HCT116 (cell line): ENCODE data around the gene PYCR2. TPM values are rescaled to one million over a fixed set of nuclear protein-coding genes. Genes with fewer than 3 reads are reported as not detected.

Experiments used
- ATAC-seq: fragments of 200-7000 bp; cut with Tn5 transposase; 2 replicates; pipeline ENCODE4 v1.9.1; 2020; ENCODE audit warnings: mild to moderate bottlenecking, moderate library complexity
- BruUV-seq: library from RNA; stranded (reverse); fragments of 400-500 nt; replicated peaks from 2 replicates; lab custom pipeline; 2021; lab: Mats Ljungman, UMichigan
- CTCF ChIA-PET: fragments of 300-600 bp; sonication (Branson Sonifier 250); formaldehyde crosslinking; loops from one replicate; lab custom pipeline; 2021; ENCODE audit warnings: antibody characterized with exemption; lab: Charles Lee
- POLR2A ChIA-PET: fragments of 300-600, 350-600 bp; sonication (Branson Sonifier 250); formaldehyde crosslinking; loops from one replicate; lab custom pipeline; 2021; ENCODE audit warnings: antibody characterized with exemption; lab: Charles Lee
- RAD21 ChIA-PET, 2 experiments: fragments of 300-600 bp; sonication (Branson Sonifier 250); formaldehyde crosslinking; loops; one replicate each; lab custom pipeline; 2023; ENCODE audit warnings: low total read pairs in 2 of 2; ENCODE audit not compliant: uncharacterized antibody in 2 of 2, unreplicated experiment in 2 of 2, low non-redundant PET in 1 of 2; lab: Charles Lee
- DNase-seq: peaks from one replicate; pipeline ENCODE4 v3.0.0-alpha.2; 2010; ENCODE audit warnings: low read depth, low spot score
- H2AFZ ChIP-seq: fragments of 200-600 bp; shearing (Covaris generic), sonication (generic); 2 replicates; pipeline ENCODE4 v1.6.1; 2017; ENCODE audit warnings: low read depth, mixed run types, mixed read lengths, antibody characterized with exemption, low read length; ENCODE audit not compliant: poor library complexity, severe bottlenecking
- H3K27ac ChIP-seq: 2 replicates; pipeline ENCODE4 v1.5.1; 2012; ENCODE audit warnings: low read depth, low read length
- H3K27me3 ChIP-seq: fragments of 200-600 bp; sonication (generic); 2 replicates; pipeline ENCODE4 v1.6.1; 2016; ENCODE audit warnings: mixed run types, low read length, mixed read lengths; ENCODE audit not compliant: insufficient read depth
- H3K36me3 ChIP-seq, 2 experiments: fragments of 200-500 bp in 1 of 2; fragments of 200-600 bp in 1 of 2; sonication (Bioruptor generic) in 1 of 2; sonication (generic) in 1 of 2; 2 replicates each; pipeline versions ENCODE4 v1.5.1 to v1.6.1; 2014 to 2016; ENCODE audit warnings: low read length in 2 of 2, inconsistent platforms in 1 of 2, mixed read lengths in 1 of 2, mixed run types in 1 of 2; ENCODE audit not compliant: insufficient read depth in 2 of 2, control insufficient read depth in 1 of 2
- H3K4me1 ChIP-seq, 2 experiments: fragments of 200-600 bp in 1 of 2; sonication (generic) in 1 of 2; 2 replicates each; pipeline versions ENCODE4 v1.5.1 to v1.6.1; 2012 to 2017; ENCODE audit warnings: low read length in 2 of 2, inconsistent platforms in 1 of 2, mild to moderate bottlenecking in 1 of 2, mixed read lengths in 1 of 2, mixed run types in 1 of 2, moderate library complexity in 1 of 2; ENCODE audit not compliant: insufficient read depth in 2 of 2, control insufficient read depth in 1 of 2
- H3K4me2 ChIP-seq: fragments of 200-600 bp; sonication (generic); 2 replicates; pipeline ENCODE4 v1.6.1; 2017; ENCODE audit warnings: mixed run types, low read length, mixed read lengths
- H3K4me3 ChIP-seq, 2 experiments: fragments of 200-600 bp in 1 of 2; sonication (generic) in 1 of 2; replicated peaks in 1 of 2; 2 replicates each; pipeline ENCODE4 v1.5.1; 2011 to 2016; ENCODE audit warnings: low read length in 2 of 2, control low read depth in 1 of 2, low read depth in 1 of 2, mild to moderate bottlenecking in 1 of 2, mixed read lengths in 1 of 2, mixed run types in 1 of 2
- H3K79me2 ChIP-seq: fragments of 200-600 bp; sonication (generic); 2 replicates; pipeline ENCODE4 v1.6.1; 2017; ENCODE audit warnings: mild to moderate bottlenecking, mixed run types, low read length, moderate library complexity, mixed read lengths; ENCODE audit not compliant: insufficient read depth
- H3K9ac ChIP-seq: fragments of 200-600 bp; sonication (generic); 2 replicates; pipeline ENCODE4 v1.6.1; 2016; ENCODE audit warnings: low read length, mixed read lengths
- H3K9me2 ChIP-seq: fragments of 200-600 bp; sonication (generic), shearing (Covaris generic); 2 replicates; pipeline ENCODE4 v1.6.1; 2017; ENCODE audit warnings: mixed run types, mild to moderate bottlenecking, moderate library complexity; ENCODE audit not compliant: insufficient read depth
- H3K9me3 ChIP-seq, 2 experiments: fragments of 200-500 bp in 1 of 2; fragments of 200-600 bp in 1 of 2; sonication (Bioruptor generic) in 1 of 2; sonication (generic) in 1 of 2; 2 replicates each; pipeline ENCODE4 v1.6.1; 2014 to 2017; ENCODE audit warnings: low read length in 2 of 2, mixed read lengths in 2 of 2, inconsistent platforms in 1 of 2, low read depth in 1 of 2, mild to moderate bottlenecking in 1 of 2, mixed run types in 1 of 2, moderate library complexity in 1 of 2; ENCODE audit not compliant: control insufficient read depth in 1 of 2, insufficient read depth in 1 of 2
- H4K20me1 ChIP-seq: fragments of 200-600 bp; sonication (generic), shearing (Covaris generic); 2 replicates; pipeline ENCODE4 v1.6.1; 2017; ENCODE audit warnings: mixed run types, mild to moderate bottlenecking, moderate library complexity; ENCODE audit not compliant: insufficient read depth
- CEBPB ChIP-seq: IDR thresholded peaks from 2 replicates; pipeline ENCODE4 v1.6.1; 2012; ENCODE audit warnings: low read depth
- ELF1 ChIP-seq: IDR thresholded peaks from 2 replicates; pipeline ENCODE4 v1.6.1; 2012; ENCODE audit warnings: low read depth, borderline replicate concordance
- FOSL1 ChIP-seq: IDR thresholded peaks from 2 replicates; pipeline ENCODE4 v1.6.1; 2012; ENCODE audit warnings: low read depth
- JUND ChIP-seq: IDR thresholded peaks from 2 replicates; pipeline ENCODE4 v1.6.1; 2012
- POLR2A ChIP-seq: IDR thresholded peaks from 2 replicates; pipeline ENCODE4 v1.7.0; 2011; ENCODE audit warnings: borderline replicate concordance; ENCODE audit not compliant: insufficient read depth, insufficient read length; ENCODE audit errors: extremely low read depth
- SIN3A ChIP-seq: IDR thresholded peaks from 2 replicates; pipeline ENCODE4 v1.6.1; 2012; ENCODE audit warnings: low read depth
- SP1 ChIP-seq: IDR thresholded peaks from 2 replicates; pipeline ENCODE4 v1.6.1; 2012; ENCODE audit warnings: low read depth
- SRF ChIP-seq: IDR thresholded peaks from 2 replicates; pipeline ENCODE4 v1.6.1; 2012; ENCODE audit warnings: low read depth
- YY1 ChIP-seq: IDR thresholded peaks from 2 replicates; pipeline ENCODE4 v1.6.1; 2011; ENCODE audit warnings: low read length, low read depth, moderate library complexity, mild to moderate bottlenecking; ENCODE audit not compliant: insufficient replicate concordance; ENCODE audit errors: extremely low read depth
- ZFX ChIP-seq: fragments of 450-650 bp; IDR thresholded peaks from 2 replicates; pipeline ENCODE4 v1.6.1; 2017
- intact Hi-C: fragments of 100-400 bp; cut with micrococcal nuclease; formaldehyde crosslinking; loops from 2 replicates; pipeline ENCODE4 v1.10.0; 2022
- total RNA-seq: library from RNA; stranded (reverse); gene quantifications from one replicate; pipeline ENCODE4 v1.2.1, GENCODE V29; 2021; ENCODE audit not compliant: unreplicated experiment
- TF ChIP-seq, protein P1 (sequence below): IDR thresholded peaks from 2 replicates; pipeline ENCODE4 v1.6.1; 2011; ENCODE audit warnings: mild to moderate bottlenecking, low read length, moderate library complexity; ENCODE audit not compliant: insufficient replicate concordance; ENCODE audit errors: extremely low read depth

PYCR2 gene
- total RNA-seq, 1 experiment from 2014 or later = 107 TPM

DNA sequence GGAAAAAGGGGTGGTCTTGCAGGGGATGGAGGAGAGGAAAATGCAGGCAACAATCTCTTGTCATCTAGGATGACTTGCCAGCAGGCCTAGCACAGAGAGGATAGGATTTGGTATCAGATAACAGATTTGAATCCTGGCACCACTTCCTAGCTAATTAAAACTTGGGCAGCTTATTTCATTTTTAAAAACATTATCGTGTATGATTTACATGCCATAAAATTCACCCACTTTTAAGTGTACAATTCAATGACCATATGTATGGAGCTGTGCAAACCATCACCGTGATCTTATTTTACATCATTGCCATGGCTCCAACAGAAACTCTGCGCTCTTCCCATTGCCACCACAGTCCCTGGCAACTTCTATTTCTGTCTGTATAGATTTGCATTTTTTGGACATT is 6.9 kb downstream of the PYCR2 start:
- H3K9ac ChIP-seq = no peak overlapping the region
- peaks cover 6% of the 10 kb centered on the region; the same call in 1 of the 2 replicates for H3K79me2 ChIP-seq
- intact Hi-C loops = no loop called here
- no peak for TF ChIP-seq YY1
- TF ChIP-seq SRF = no peak
- no peak for TF ChIP-seq CEBPB
- TF ChIP-seq ZFX = no peak
- no peak for TF ChIP-seq FOSL1
- TF ChIP-seq, protein P1, sequence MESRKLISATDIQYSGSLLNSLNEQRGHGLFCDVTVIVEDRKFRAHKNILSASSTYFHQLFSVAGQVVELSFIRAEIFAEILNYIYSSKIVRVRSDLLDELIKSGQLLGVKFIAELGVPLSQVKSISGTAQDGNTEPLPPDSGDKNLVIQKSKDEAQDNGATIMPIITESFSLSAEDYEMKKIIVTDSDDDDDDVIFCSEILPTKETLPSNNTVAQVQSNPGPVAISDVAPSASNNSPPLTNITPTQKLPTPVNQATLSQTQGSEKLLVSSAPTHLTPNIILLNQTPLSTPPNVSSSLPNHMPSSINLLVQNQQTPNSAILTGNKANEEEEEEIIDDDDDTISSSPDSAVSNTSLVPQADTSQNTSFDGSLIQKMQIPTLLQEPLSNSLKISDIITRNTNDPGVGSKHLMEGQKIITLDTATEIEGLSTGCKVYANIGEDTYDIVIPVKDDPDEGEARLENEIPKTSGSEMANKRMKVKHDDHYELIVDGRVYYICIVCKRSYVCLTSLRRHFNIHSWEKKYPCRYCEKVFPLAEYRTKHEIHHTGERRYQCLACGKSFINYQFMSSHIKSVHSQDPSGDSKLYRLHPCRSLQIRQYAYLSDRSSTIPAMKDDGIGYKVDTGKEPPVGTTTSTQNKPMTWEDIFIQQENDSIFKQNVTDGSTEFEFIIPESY = no peak
- TF ChIP-seq SP1 = no peak
- TF ChIP-seq JUND = no peak
- no peak for TF ChIP-seq ELF1
- no peak for TF ChIP-seq POLR2A
- H4K20me1 ChIP-seq = no peaks in the 10 kb centered on the region
- no peak for DNase-seq
- no peaks in the 10 kb centered on the region for H3K4me1 ChIP-seq
- no peak overlapping the region for H3K27ac ChIP-seq
- peaks cover 16 to 25% of the 10 kb centered on the region in 2 experiments for H3K36me3 ChIP-seq
- no peak for ATAC-seq
- H3K27me3 ChIP-seq = no peaks in the 10 kb centered on the region
- no peaks in the 10 kb centered on the region for H3K9me3 ChIP-seq
- RAD21 ChIA-PET = no interaction called here
- no peak overlapping the region for H3K4me3 ChIP-seq
- H3K9me2 ChIP-seq = no peaks in the 10 kb centered on the region
- CTCF ChIA-PET = no interaction called here
- POLR2A ChIA-PET = no interaction called here
- no TSS peak for BruUV-seq
- no peak overlapping the region for H2AFZ ChIP-seq
- H3K4me2 ChIP-seq = no peak overlapping the region

DNA sequence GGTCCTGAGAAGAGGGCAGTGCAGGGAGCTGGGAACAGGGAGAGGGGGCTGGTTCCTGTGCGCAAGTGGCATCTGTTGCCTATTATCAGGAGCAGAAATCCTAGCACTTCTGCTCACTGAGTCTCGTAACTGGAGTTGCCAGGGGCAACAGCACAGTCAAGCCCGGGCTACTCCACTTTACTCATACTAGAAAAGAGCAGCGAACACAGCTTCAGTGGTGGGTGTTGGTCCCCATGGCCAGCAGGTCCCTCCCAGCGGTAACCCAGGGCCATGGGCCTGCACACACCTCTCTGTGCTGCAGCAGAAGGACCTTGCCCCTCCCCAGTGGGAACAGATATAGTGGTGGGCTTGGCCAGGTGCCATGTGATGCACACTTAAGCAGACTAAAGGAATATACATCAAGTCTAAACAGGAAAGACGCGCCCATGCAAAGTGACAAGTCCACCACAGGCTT is 8.5 kb downstream of the PYCR2 start:
- no peak for DNase-seq
- CTCF ChIA-PET = no interaction called here

More for the DNA sequence above, 8.5 kb downstream of the PYCR2 start:
- H3K9me3 ChIP-seq = no peaks in the 10 kb centered on the region
- intact Hi-C loops = no loop called here
- no peaks in the 10 kb centered on the region for H3K79me2 ChIP-seq
- H3K4me2 ChIP-seq = no peak overlapping the region
- TF ChIP-seq SIN3A = no peak
- H3K9ac ChIP-seq = no peak overlapping the region
- no peak for ATAC-seq
- H3K9me2 ChIP-seq = no peaks in the 10 kb centered on the region
- H3K27me3 ChIP-seq = no peaks in the 10 kb centered on the region
- no peak overlapping the region for H3K4me3 ChIP-seq
- peaks cover 0 to 11% of the 10 kb centered on the region in 2 experiments; a peak in 3 of 4 replicates for H3K4me1 ChIP-seq
- H2AFZ ChIP-seq = no peak overlapping the region
- peaks cover 7 to 11% of the 10 kb centered on the region in 2 experiments; a peak in 2 of 4 replicates for H3K36me3 ChIP-seq
- no TSS peak for BruUV-seq
- POLR2A ChIA-PET = no interaction called here
- no peaks in the 10 kb centered on the region for H4K20me1 ChIP-seq
- RAD21 ChIA-PET = no interaction called here
- H3K27ac ChIP-seq = no peak overlapping the region
